Aorta (tissue), 5 donors: ENCODE results near the gene FAT2. TPM values are rescaled to one million over a fixed set of nuclear protein-coding genes. Genes with fewer than 3 reads are reported as not detected.
A peak's percentile ranks its signal among the peaks of the same experiment; 100 is the strongest.

Experiments
- ATAC-seq: fragments of 200-7000 bp; cut with Tn5 transposase; one replicate; pipeline ENCODE4 v1.9.1; 2022; ENCODE audit warnings: moderate library complexity; ENCODE audit not compliant: low FRiP score
- DNase-seq, 2 donors: peaks; one replicate each; pipeline ENCODE4 v3.0.0-alpha.2; 2020
- H3K27ac ChIP-seq, 2 donors: one replicate each; pipeline ENCODE4 v1.5.1; 2013; ENCODE audit warnings: low read length in 2 of 2, mild to moderate bottlenecking in 2 of 2, moderate library complexity in 2 of 2, control low read depth in 1 of 2, inconsistent platforms in 1 of 2, low read depth in 1 of 2
- H3K27me3 ChIP-seq, 2 donors: one replicate each; pipeline ENCODE4 v1.6.1; 2013; ENCODE audit warnings: control low read depth in 1 of 2, low read length in 1 of 2, mild to moderate bottlenecking in 1 of 2, moderate library complexity in 1 of 2; ENCODE audit not compliant: insufficient read depth in 2 of 2, control insufficient read depth in 1 of 2
- H3K36me3 ChIP-seq, 2 donors: one replicate each; pipeline ENCODE4 v1.6.1; 2013; ENCODE audit warnings: control low read depth in 1 of 2, low read length in 1 of 2, mild to moderate bottlenecking in 1 of 2; ENCODE audit not compliant: insufficient read depth in 2 of 2, control insufficient read depth in 1 of 2
- H3K4me1 ChIP-seq, 2 donors: one replicate each; pipeline ENCODE4 v1.6.1; 2013; ENCODE audit warnings: low read length in 2 of 2, control low read depth in 1 of 2, mild to moderate bottlenecking in 1 of 2, moderate library complexity in 1 of 2; ENCODE audit not compliant: insufficient read depth in 2 of 2, control insufficient read depth in 1 of 2
- H3K4me3 ChIP-seq, 2 donors: one replicate each; pipeline ENCODE4 v1.5.1; 2013; ENCODE audit warnings: low read length in 2 of 2, control low read depth in 1 of 2, mild to moderate bottlenecking in 1 of 2
- H3K9me3 ChIP-seq: one replicate; pipeline ENCODE4 v1.6.1; 2013; ENCODE audit warnings: mild to moderate bottlenecking, low read length; ENCODE audit not compliant: control insufficient read depth
- WGBS, 2 donors: extraction: QIAGEN DNeasy Blood & Tissue Kit; methylation state at CpG; one replicate each; pipeline ENCODE4 v1.1.7; 2013; 5-methylcytosine and 5-hydroxymethylcytosine counted together
- intact Hi-C, 2 donors: fragments of 100-400 bp; cut with DNase I; formaldehyde crosslinking; loops; one replicate each; pipeline versions ENCODE4 v1.14.2 to v1.15.0; 2022
- polyA plus RNA-seq, 2 donors: library from polyadenylated mRNA; stranded (reverse); fragments of 200-250 nt; gene quantifications; one replicate each; pipeline ENCODE4 v1.2.3, GENCODE V29; 2013
- total RNA-seq, 2 donors: library from RNA; stranded (reverse); fragmentation: NEBNext Ultra II Directional; extraction: Animal tissue kit (Norgen Biotek cat#: 25700); gene quantifications; one replicate each; pipeline ENCODE4 v1.2.1, GENCODE V29; 2021
- donor health status: healthy with polysubstance abuse.
- donor health status: Bipolar disorder and iron deficiency.
- donor health status: DM: no; HTN: no; CAD: no.
- donor health status: DM: no; HTN: no; CAD: no.
- donor health status: DM: yes; HTN: yes; CAD: no.

Gene FAT2
- total and polyA plus RNA-seq, 4 donors = 0.15 TPM; not detected in 3

- 75 to 78% methylated on average over 3 of the region's 3 CpGs for WGBS, 2 donors
- Histone ChIP-seq H3K9me3 (no peaks in the 10 kb centered on the region), H3K27ac (no peak overlapping the region), H3K36me3 (no peaks in the 10 kb centered on the region), H3K27me3 (no peaks in the 10 kb centered on the region), H3K4me1 (no peaks in the 10 kb centered on the region), H3K4me3 (no peak overlapping the region)
- DNase-seq (no peak), ATAC-seq (no peak)
- intact Hi-C loops = no loop called here
Measured at GRCh38 chr5:151605559-151605958, 14.4 kb upstream of the FAT2 start.

GRCh38 chr5:151602806-151603205 is 11.7 kb upstream of the FAT2 start:
- no peaks in the 10 kb centered on the region for H3K36me3 ChIP-seq
- ATAC-seq (no peak), DNase-seq (no peak)
- H3K9me3 ChIP-seq = no peaks in the 10 kb centered on the region
- H3K27ac ChIP-seq = no peak overlapping the region
- no peaks in the 10 kb centered on the region for H3K4me1 ChIP-seq
- intact Hi-C loops = no loop called here
- no peaks in the 10 kb centered on the region for H3K27me3 ChIP-seq
- no peak overlapping the region for H3K4me3 ChIP-seq

- H3K9me3 ChIP-seq = no peaks in the 10 kb centered on the region
- no peaks in the 10 kb centered on the region for H3K4me1 ChIP-seq
- H3K27ac ChIP-seq = no peak overlapping the region
- DNase-seq = no peak
- no peak for ATAC-seq
- 94 to 96% methylated on average over 4 of the region's 4 CpGs for WGBS, 2 donors
- intact Hi-C loops = no loop called here
- no peak overlapping the region for H3K4me3 ChIP-seq
- H3K27me3 ChIP-seq = no peaks in the 10 kb centered on the region
- no peaks in the 10 kb centered on the region for H3K36me3 ChIP-seq
Measured at GRCh38 chr5:151601391-151601790, 10.3 kb upstream of the FAT2 start.

GRCh38 chr5:151600069-151600665 is 9.0 kb upstream of the FAT2 start:
- Histone ChIP-seq H3K4me3 (no peak overlapping the region), H3K36me3 (no peaks in the 10 kb centered on the region), H3K4me1 (no peaks in the 10 kb centered on the region), H3K9me3 (no peaks in the 10 kb centered on the region), H3K27me3 (no peaks in the 10 kb centered on the region), H3K27ac (no peak overlapping the region)
- intact Hi-C loops = no loop called here
- ATAC-seq (no peak), DNase-seq (no peak)
- 96 to 97% methylated on average over 3 of the region's 3 CpGs for WGBS, 2 donors

GRCh38 chr5:151598984-151599383 is 7.9 kb upstream of the FAT2 start:
- ATAC-seq (no peak), DNase-seq (no peak)
- H3K36me3 ChIP-seq = no peaks in the 10 kb centered on the region
- no peaks in the 10 kb centered on the region for H3K4me1 ChIP-seq
- H3K4me3 ChIP-seq = no peak overlapping the region
- H3K27ac ChIP-seq = no peak overlapping the region
- H3K9me3 ChIP-seq = no peaks in the 10 kb centered on the region
- intact Hi-C loops = no loop called here
- no peaks in the 10 kb centered on the region for H3K27me3 ChIP-seq
- 47 to 92% methylated on average over 2 of the region's 2 CpGs for WGBS, 2 donors

- Histone ChIP-seq H3K27me3 (no peaks in the 10 kb centered on the region), H3K4me1 (no peaks in the 10 kb centered on the region), H3K4me3 (no peak overlapping the region), H3K36me3 (no peaks in the 10 kb centered on the region), H3K27ac (no peak overlapping the region), H3K9me3 (no peaks in the 10 kb centered on the region)
- DNase-seq (no peak), ATAC-seq (no peak)
- intact Hi-C loops = no loop called here
- WGBS, 2 donors = 77 to 93% methylated on average over 1 of the region's 1 CpG
Measured at GRCh38 chr5:151598549-151598948, 7.4 kb upstream of the FAT2 start.

GRCh38 chr5:151597749-151598148 is 6.6 kb upstream of the FAT2 start:
- peak in 1 of 2 donors; percentile 62 for DNase-seq
- no peak for ATAC-seq
- Histone ChIP-seq H3K36me3 (no peaks in the 10 kb centered on the region), H3K4me3 (no peak overlapping the region), H3K27me3 (no peaks in the 10 kb centered on the region), H3K9me3 (no peaks in the 10 kb centered on the region), H3K4me1 (no peaks in the 10 kb centered on the region), H3K27ac (no peak overlapping the region)
- intact Hi-C loops = no loop called here
- 91 to 92% methylated on average over 3 of the region's 3 CpGs for WGBS, 2 donors

- Histone ChIP-seq H3K27me3 (no peaks in the 10 kb centered on the region), H3K4me1 (no peaks in the 10 kb centered on the region), H3K27ac (no peak overlapping the region), H3K9me3 (no peaks in the 10 kb centered on the region), H3K4me3 (no peak overlapping the region), H3K36me3 (no peaks in the 10 kb centered on the region)
- no peak for ATAC-seq
- WGBS, 2 donors = 42 to 54% methylated on average over 2 of the region's 2 CpGs
- DNase-seq = no peak
- intact Hi-C loops = no loop called here
Measured at GRCh38 chr5:151596828-151597539, 5.9 kb upstream of the FAT2 start.

- DNase-seq = no peak
- no peaks in the 10 kb centered on the region for H3K4me1 ChIP-seq
- 52 to 66% methylated on average over 11 of the region's 11 CpGs for WGBS, 2 donors
- no peak overlapping the region for H3K27ac ChIP-seq
- intact Hi-C loops = no loop called here
- H3K4me3 ChIP-seq = no peak overlapping the region
- no peaks in the 10 kb centered on the region for H3K36me3 ChIP-seq
- no peaks in the 10 kb centered on the region for H3K27me3 ChIP-seq
- ATAC-seq = no peak
- H3K9me3 ChIP-seq = no peaks in the 10 kb centered on the region
Measured at GRCh38 chr5:151595411-151595826, 4.3 kb upstream of the FAT2 start.
